ENCODE results near the gene KCNF1. TPM values are rescaled to one million over a fixed set of nuclear protein-coding genes. Genes with fewer than 3 reads are reported as not detected.

Gene KCNF1
- total RNA-seq, 2 donors from 2014 or later = 0.22 to 0.90 TPM

GRCh38 chr2:10885094-10885860 lies 26.5 kb upstream of the KCNF1 start:
- no peak for TF ChIP-seq CTCF (IDR thresholded peaks at IDR 0.05)
- Histone ChIP-seq H3K27ac (peak overlapping the region; percentile 6), H3K4me1 (peaks cover 9% of the 10 kb centered on the region), H3K9me3 (no peaks in the 10 kb centered on the region), H3K36me3 (no peaks in the 10 kb centered on the region), H3K4me3 (no peak overlapping the region), H3K27me3 (no peaks in the 10 kb centered on the region), H3K9ac (ENCODE audit: low read depth in 2 of 2, low read length in 2 of 2) (no peak overlapping the region)
- DNase-seq = no peak
- intact Hi-C loops (cut with DNase I) = no loop called here

GRCh38 chr2:10887476-10887875 lies 24.3 kb upstream of the KCNF1 start:
- Histone ChIP-seq H3K4me1 (peaks cover 9% of the 10 kb centered on the region), H3K27me3 (no peaks in the 10 kb centered on the region), H3K9ac (ENCODE audit: low read depth in 2 of 2, low read length in 2 of 2) (no peak overlapping the region), H3K36me3 (no peaks in the 10 kb centered on the region), H3K27ac (no peak overlapping the region), H3K4me3 (no peak overlapping the region), H3K9me3 (no peaks in the 10 kb centered on the region)
- DNase-seq = no peak
- no peak for TF ChIP-seq CTCF (IDR thresholded peaks at IDR 0.05)
- intact Hi-C loops (cut with DNase I) = no loop called here

- H3K27me3 ChIP-seq = no peaks in the 10 kb centered on the region
- no peak overlapping the region for H3K27ac ChIP-seq
- no peaks in the 10 kb centered on the region for H3K36me3 ChIP-seq
- intact Hi-C loops (cut with DNase I) = no loop called here
- DNase-seq = no peak
- no peak overlapping the region for H3K4me3 ChIP-seq
- no peak overlapping the region for H3K9ac ChIP-seq (ENCODE audit: low read depth in 2 of 2, low read length in 2 of 2)
- H3K4me1 ChIP-seq = no peaks in the 10 kb centered on the region
- H3K9me3 ChIP-seq = no peaks in the 10 kb centered on the region
- no peak for TF ChIP-seq CTCF (IDR thresholded peaks at IDR 0.05)
These were observed 22.0 kb upstream of the KCNF1 start for GRCh38 chr2:10889651-10890215.

- no peak for TF ChIP-seq CTCF (IDR thresholded peaks at IDR 0.05)
- no peaks in the 10 kb centered on the region for H3K4me1 ChIP-seq
- H3K27me3 ChIP-seq = no peaks in the 10 kb centered on the region
These were observed 20.9 kb upstream of the KCNF1 start for GRCh38 chr2:10890706-10891270.

GRCh38 chr2:10891390-10891789 lies 20.3 kb upstream of the KCNF1 start:
- Histone ChIP-seq H3K4me3 (no peak overlapping the region), H3K36me3 (no peaks in the 10 kb centered on the region), H3K27ac (no peak overlapping the region), H3K27me3 (no peaks in the 10 kb centered on the region), H3K9ac (ENCODE audit: low read depth in 2 of 2, low read length in 2 of 2) (no peak overlapping the region), H3K4me1 (no peaks in the 10 kb centered on the region), H3K9me3 (no peaks in the 10 kb centered on the region)
- no peak for TF ChIP-seq CTCF (IDR thresholded peaks at IDR 0.05)
- DNase-seq = no peak
- intact Hi-C loops (cut with DNase I) = no loop called here

More at GRCh38 chr2:10890706-10891270, 20.9 kb upstream of the KCNF1 start:
- Histone ChIP-seq H3K27ac (no peak overlapping the region), H3K9me3 (no peaks in the 10 kb centered on the region), H3K9ac (ENCODE audit: low read depth in 2 of 2, low read length in 2 of 2) (no peak overlapping the region), H3K4me3 (no peak overlapping the region), H3K36me3 (no peaks in the 10 kb centered on the region)
- intact Hi-C loops (cut with DNase I) = no loop called here
- no peak for DNase-seq

Data from colonic mucosa (tissue), 4 donors.